Smooth muscle cell (in vitro differentiated cells): ENCODE measurements around the gene GEMIN5. TPM values are rescaled to one million over a fixed set of nuclear protein-coding genes. Genes with fewer than 3 reads are reported as not detected.

Experiments used
- DNase-seq: peaks from one replicate; lab custom pipeline; 2025; ENCODE audit not compliant: unreplicated experiment; lab: John Stamatoyannopoulos, UW
- H2AFZ ChIP-seq: fragments of 200-600 bp; sonication (generic); 2 replicates; pipeline ENCODE4 v1.6.0; 2016; ENCODE audit warnings: antibody characterized with exemption, low read depth, mild to moderate bottlenecking
- H3F3A ChIP-seq: fragments of 200-600 bp; sonication (generic); 2 replicates; pipeline ENCODE4 v1.6.0; 2017; ENCODE audit warnings: antibody characterized with exemption, low read depth
- H3K27ac ChIP-seq: fragments of 200-600 bp; sonication (generic); 2 replicates; pipeline ENCODE4 v1.5.1; 2016; ENCODE audit warnings: low read depth, mild to moderate bottlenecking
- H3K27me3 ChIP-seq: fragments of 200-600 bp; sonication (generic); 2 replicates; pipeline ENCODE4 v1.6.1; 2016; ENCODE audit warnings: low read depth, mild to moderate bottlenecking
- H3K36me3 ChIP-seq: fragments of 200-600 bp; sonication (generic); 2 replicates; pipeline ENCODE4 v1.5.1; 2016; ENCODE audit warnings: low read depth
- H3K4me1 ChIP-seq: fragments of 200-600 bp; sonication (generic); 2 replicates; pipeline ENCODE4 v1.5.1; 2016; ENCODE audit warnings: low read depth
- H3K4me2 ChIP-seq: fragments of 200-600 bp; sonication (generic); 2 replicates; pipeline ENCODE4 v1.6.0; 2016; ENCODE audit warnings: mild to moderate bottlenecking
- H3K4me3 ChIP-seq: fragments of 200-600 bp; sonication (generic); 2 replicates; pipeline ENCODE4 v1.5.1; 2016; ENCODE audit warnings: mild to moderate bottlenecking
- H3K79me2 ChIP-seq: fragments of 200-600 bp; sonication (generic); 2 replicates; pipeline ENCODE4 v1.6.0; 2016; ENCODE audit warnings: low read depth, mild to moderate bottlenecking
- H3K9ac ChIP-seq: fragments of 200-600 bp; sonication (generic); 2 replicates; pipeline ENCODE4 v1.6.0; 2016; ENCODE audit warnings: low read depth
- H3K9me3 ChIP-seq: fragments of 200-600 bp; sonication (generic); replicated peaks from 2 replicates; pipeline ENCODE4 v1.5.1; 2016; ENCODE audit warnings: low read depth
- H4K20me1 ChIP-seq: fragments of 200-600 bp; sonication (generic); 2 replicates; pipeline ENCODE4 v1.6.0; 2016; ENCODE audit warnings: low read depth
- CTCF ChIP-seq: fragments of 200-600 bp; sonication (generic); IDR thresholded peaks from 2 replicates; pipeline ENCODE4 v1.5.1; 2017; ENCODE audit warnings: borderline replicate concordance, mild to moderate bottlenecking, antibody characterized with exemption; ENCODE audit not compliant: insufficient read depth, poor library complexity, severe bottlenecking
- WGBS: methylation state at CpG from one replicate; pipeline ENCODE4 v1.1.7; 2016; ENCODE audit warnings: low lambda C conversion rate; 5-methylcytosine and 5-hydroxymethylcytosine counted together
- polyA plus RNA-seq: library from polyadenylated mRNA; unstranded; fragments of >200 nt; fragmentation: Nextera tagmentation; extraction: Ambion mirVana; gene quantifications from 2 replicates; pipeline ENCODE4 v1.2.1, GENCODE V29; 2016
- total RNA-seq: library from RNA; depleted of rRNA; stranded (reverse); fragments of >200 nt; gene quantifications from 2 replicates; pipeline ENCODE4 v1.2.3, GENCODE V29; 2014

GEMIN5 gene
- total and polyA plus RNA-seq, 2 experiments from 2014 or later, result 5.3 to 11.1 TPM

DNA sequence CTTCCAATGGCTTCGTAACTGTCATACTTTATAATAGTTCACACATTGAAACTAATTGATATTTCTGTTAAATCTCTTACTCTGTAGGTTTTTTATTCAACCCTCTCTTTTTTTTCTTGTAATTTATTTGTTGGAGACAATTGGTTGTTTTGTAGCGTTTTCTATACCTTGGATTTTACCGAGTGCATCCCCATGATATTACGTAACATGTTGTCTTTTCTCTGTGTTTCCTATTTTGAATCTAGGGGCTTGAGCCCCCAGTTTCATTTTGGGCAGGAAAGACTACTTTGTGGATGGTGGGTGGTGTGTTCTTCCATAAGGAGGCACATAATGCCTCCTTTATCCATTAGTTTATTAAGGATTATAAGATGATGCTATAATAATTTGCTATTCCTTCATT lies 10.3 kb upstream of the GEMIN5 start:
- H3K27me3 ChIP-seq, result no peaks in the 10 kb centered on the region
- no peak for TF ChIP-seq CTCF
- no peak overlapping the region for H3K4me2 ChIP-seq
- H3K4me1 ChIP-seq, result no peaks in the 10 kb centered on the region
- no peak overlapping the region for H2AFZ ChIP-seq
- peaks cover 67% of the 10 kb centered on the region for H4K20me1 ChIP-seq
- no peak overlapping the region for H3K9ac ChIP-seq
- H3K36me3 ChIP-seq, result no peaks in the 10 kb centered on the region
- no peak overlapping the region for H3K27ac ChIP-seq
- no peak for DNase-seq
- WGBS, result 96% methylated on average over 4 of the region's 4 CpGs
- no peak overlapping the region for H3K4me3 ChIP-seq
- no peaks in the 10 kb centered on the region for H3F3A ChIP-seq
- H3K9me3 ChIP-seq, result no peaks in the 10 kb centered on the region
- H3K79me2 ChIP-seq, result peaks cover 55% of the 10 kb centered on the region

DNA sequence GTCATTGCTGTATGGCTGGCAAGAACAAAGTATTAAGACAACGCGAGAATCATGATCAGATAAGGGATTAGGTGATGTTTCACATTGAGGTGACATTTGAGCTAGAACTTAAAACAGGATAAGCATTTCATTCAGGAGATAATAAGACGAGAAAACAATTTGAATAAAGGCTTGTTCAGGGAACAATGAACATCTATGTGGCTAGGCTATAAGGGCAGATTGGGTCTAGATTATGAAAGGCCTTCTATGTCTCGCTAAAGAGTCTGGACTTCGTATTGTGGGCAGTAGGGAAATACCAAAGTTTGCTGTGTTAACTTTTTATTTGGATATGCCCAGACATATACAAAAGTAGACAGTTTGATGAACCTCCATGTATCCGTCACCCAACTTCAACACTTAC lies 9.8 kb upstream of the GEMIN5 start:
- WGBS, result 86% methylated on average over 6 of the region's 6 CpGs
- peaks cover 59% of the 10 kb centered on the region for H3K79me2 ChIP-seq
- H3F3A ChIP-seq, result no peaks in the 10 kb centered on the region
- H2AFZ ChIP-seq, result no peak overlapping the region
- TF ChIP-seq CTCF, result no peak
- no peak overlapping the region for H3K27ac ChIP-seq
- no peak overlapping the region for H3K9ac ChIP-seq
- DNase-seq, result no peak
- H3K9me3 ChIP-seq, result no peaks in the 10 kb centered on the region
- no peaks in the 10 kb centered on the region for H3K36me3 ChIP-seq
- peaks cover 65% of the 10 kb centered on the region for H4K20me1 ChIP-seq
- no peak overlapping the region for H3K4me2 ChIP-seq
- no peak overlapping the region for H3K4me3 ChIP-seq
- no peaks in the 10 kb centered on the region for H3K4me1 ChIP-seq
- H3K27me3 ChIP-seq, result no peaks in the 10 kb centered on the region

DNA sequence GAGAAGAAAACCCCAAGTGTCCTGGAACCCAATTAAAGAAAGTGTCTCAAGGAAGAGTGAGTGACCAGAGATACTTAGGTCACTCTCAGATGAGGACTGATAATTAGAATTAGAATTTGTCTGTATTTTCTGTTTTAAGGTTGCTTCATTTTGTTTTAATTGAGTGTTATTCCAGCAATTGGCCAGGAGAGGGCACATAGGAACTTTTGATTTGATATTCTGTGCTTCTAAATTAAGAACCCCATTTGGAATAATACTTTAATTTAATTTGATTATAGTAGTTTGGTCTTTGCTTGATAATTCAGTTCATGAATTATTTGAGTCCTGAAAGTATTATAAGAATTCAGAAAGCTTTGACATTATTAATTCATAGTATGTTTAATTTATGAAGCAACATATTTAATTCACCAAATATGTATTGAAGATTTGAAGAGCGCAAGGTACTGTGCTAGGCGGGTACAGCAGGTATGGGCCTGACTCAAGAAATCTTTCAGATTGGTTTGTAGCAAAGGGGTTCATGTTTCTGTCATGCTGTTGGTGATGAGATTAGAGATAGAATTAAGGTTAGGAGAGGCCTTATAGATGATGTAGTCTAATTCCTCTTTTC lies 7.8 kb upstream of the GEMIN5 start:
- Histone ChIP-seq H3K4me1 (peaks cover 11% of the 10 kb centered on the region), H3K27me3 (no peaks in the 10 kb centered on the region)

More for the DNA sequence above, 7.8 kb upstream of the GEMIN5 start:
- H3K27ac ChIP-seq, result no peak overlapping the region
- peak; percentile 63 for TF ChIP-seq CTCF
- peaks cover 60% of the 10 kb centered on the region for H4K20me1 ChIP-seq
- WGBS, result 89% methylated on average over 2 of the region's 2 CpGs
- H2AFZ ChIP-seq, result no peak overlapping the region
- no peak overlapping the region for H3K9ac ChIP-seq
- DNase-seq, result no peak
- H3K4me3 ChIP-seq, result no peak overlapping the region
- H3K4me2 ChIP-seq, result no peak overlapping the region
- no peaks in the 10 kb centered on the region for H3F3A ChIP-seq
- H3K79me2 ChIP-seq, result peaks cover 67% of the 10 kb centered on the region
- H3K36me3 ChIP-seq, result no peaks in the 10 kb centered on the region
- H3K9me3 ChIP-seq, result no peaks in the 10 kb centered on the region
